Testis (tissue), 2 donors: ENCODE measurements around the gene TULP1.

Source experiments
- CTCF ChIP-seq, 3 experiments: fragments of 450-650 bp in 2 of 3; fragments of 200-600 bp in 1 of 3; sonication (generic) in 1 of 3; IDR thresholded peaks; one replicate each; pipeline ENCODE4 v1.5.1; 2016 to 2019; ENCODE audit warnings: antibody characterized with exemption in 3 of 3, mild to moderate bottlenecking in 2 of 3, moderate library complexity in 1 of 3
- POLR2A ChIP-seq: fragments of 450-650 bp; IDR thresholded peaks from one replicate; pipeline ENCODE4 v1.6.1; 2017; ENCODE audit warnings: antibody characterized with exemption, mild to moderate bottlenecking, moderate library complexity

GRCh38 chr6:35512006-35512405, 690 bp downstream of the TULP1 start:
- TF ChIP-seq POLR2A (no peak), CTCF (IDR thresholded peaks at IDR 0.05) (no peak)
